MCF 10A (cell line): ENCODE measurements around the gene SRL. TPM values are rescaled to one million over a fixed set of nuclear protein-coding genes. Genes with fewer than 3 reads are reported as not detected.
"Not testable (repeated sequence)": the region's sequence is repeated elsewhere in the genome, so short reads cannot be mapped to it uniquely, and the experiment has no call there.

ENCODE experiments used
- BruUV-seq: library from RNA; stranded (reverse); fragments of 400-500 nt; replicated peaks from 2 replicates; lab custom pipeline; 2021; lab: Mats Ljungman, UMichigan
- CTCF ChIA-PET: fragments of 300-600 bp; sonication (Branson Sonifier 250); formaldehyde crosslinking; extraction: SDS; loops from one replicate; lab custom pipeline; 2021; ENCODE audit warnings: antibody characterized with exemption, inconsistent platforms; lab: Yijun Ruan, JAX
- POLR2A ChIA-PET: fragments of 300-600, 350-650 bp; sonication (Branson Sonifier 250); formaldehyde crosslinking; extraction: SDS; loops from one replicate; lab custom pipeline; 2020; ENCODE audit warnings: antibody characterized with exemption, inconsistent platforms; lab: Yijun Ruan, JAX
- DNase-seq: peaks from one replicate; pipeline ENCODE4 v3.0.0-alpha.2; 2018; ENCODE audit not compliant: unreplicated experiment
- H3K27ac Mint-ChIP-seq: one replicate; pipeline ENCODE4 v1.8.0; 2022; ENCODE audit warnings: mild to moderate bottlenecking, low read depth, mixed read lengths; ENCODE audit not compliant: unreplicated experiment
- H3K27me3 Mint-ChIP-seq: one replicate; pipeline ENCODE4 v1.8.0; 2022; ENCODE audit warnings: mixed read lengths; ENCODE audit not compliant: insufficient read depth, unreplicated experiment
- H3K36me3 Mint-ChIP-seq: one replicate; pipeline ENCODE4 v1.8.0; 2022; ENCODE audit warnings: mild to moderate bottlenecking, moderate library complexity, mixed read lengths; ENCODE audit not compliant: insufficient read depth, unreplicated experiment
- H3K4me1 Mint-ChIP-seq: one replicate; pipeline ENCODE4 v1.8.0; 2022; ENCODE audit warnings: mixed read lengths; ENCODE audit not compliant: insufficient read depth, unreplicated experiment
- H3K4me3 Mint-ChIP-seq: one replicate; pipeline ENCODE4 v1.8.0; 2022; ENCODE audit warnings: mild to moderate bottlenecking, moderate library complexity, mixed read lengths; ENCODE audit not compliant: unreplicated experiment
- H3K9me3 Mint-ChIP-seq: one replicate; pipeline ENCODE4 v1.8.0; 2022; ENCODE audit warnings: mixed read lengths; ENCODE audit not compliant: unreplicated experiment
- CTCF ChIP-seq: fragments of 200-600 bp; IDR thresholded peaks from one replicate; pipeline ENCODE4 v1.8.0; 2022; ENCODE audit warnings: antibody characterized with exemption, mild to moderate bottlenecking; ENCODE audit not compliant: unreplicated experiment
- intact Hi-C: fragments of 100-400 bp; cut with micrococcal nuclease; formaldehyde crosslinking; loops from 2 replicates; pipeline ENCODE4 v1.14.1; 2022
- total RNA-seq: library from RNA; stranded (reverse); gene quantifications from 2 replicates; pipeline ENCODE4 v1.2.3, GENCODE V29; 2022

Gene SRL
- total RNA-seq, 1 experiment from 2014 or later, result not detected

- ChIA-PET CTCF (interaction anchor here (0.7 to 1.8 kb wide), 5 partner anchors 9 to 231 kb away, joined by 3 to 10 read pairs (median 4); no protein-coding TSS in a partner anchor), POLR2A (interaction anchor here (0.8 to 1.8 kb wide), 16 partner anchors 9 to 264 kb away, joined by 3 to 43 read pairs (median 4); no protein-coding TSS in a partner anchor)
- TSS peak; percentile 45 for BruUV-seq
- peak overlapping the region; percentile 94 for H3K27ac Mint-ChIP-seq
- TF ChIP-seq CTCF, result no peak
- H3K4me3 Mint-ChIP-seq, result no peak overlapping the region
- no peaks in the 10 kb centered on the region for H3K36me3 Mint-ChIP-seq
- no peaks in the 10 kb centered on the region for H3K27me3 Mint-ChIP-seq
- peaks cover 15% of the 10 kb centered on the region for H3K4me1 Mint-ChIP-seq
- H3K9me3 Mint-ChIP-seq, result no peaks in the 10 kb centered on the region
- peak; percentile 38 for DNase-seq
- intact Hi-C loops, result no loop called here
Observed at GRCh38 chr16:4213737-4214136, 28.1 kb downstream of the SRL start.

GRCh38 chr16:4212934-4213296, 29.0 kb downstream of the SRL start:
- H3K27ac Mint-ChIP-seq, result peak overlapping the region; percentile 94
- CTCF ChIA-PET, result interaction anchor here (0.6 to 1.8 kb wide), 4 partner anchors 8 to 41 kb away, joined by 3 to 10 read pairs (median 6); no protein-coding TSS in a partner anchor
- no peak for TF ChIP-seq CTCF
- no peaks in the 10 kb centered on the region for H3K36me3 Mint-ChIP-seq
- H3K4me1 Mint-ChIP-seq, result peaks cover 15% of the 10 kb centered on the region
- H3K4me3 Mint-ChIP-seq, result no peak overlapping the region
- intact Hi-C loops, result no loop called here
- no peaks in the 10 kb centered on the region for H3K27me3 Mint-ChIP-seq
- peak; percentile 67 for DNase-seq
- POLR2A ChIA-PET, result interaction anchor here (1.4 to 1.8 kb wide), 6 partner anchors 9 to 159 kb away, joined by 5 to 43 read pairs (median 9); no protein-coding TSS in a partner anchor
- no TSS peak for BruUV-seq
- H3K9me3 Mint-ChIP-seq, result no peaks in the 10 kb centered on the region

DNA sequence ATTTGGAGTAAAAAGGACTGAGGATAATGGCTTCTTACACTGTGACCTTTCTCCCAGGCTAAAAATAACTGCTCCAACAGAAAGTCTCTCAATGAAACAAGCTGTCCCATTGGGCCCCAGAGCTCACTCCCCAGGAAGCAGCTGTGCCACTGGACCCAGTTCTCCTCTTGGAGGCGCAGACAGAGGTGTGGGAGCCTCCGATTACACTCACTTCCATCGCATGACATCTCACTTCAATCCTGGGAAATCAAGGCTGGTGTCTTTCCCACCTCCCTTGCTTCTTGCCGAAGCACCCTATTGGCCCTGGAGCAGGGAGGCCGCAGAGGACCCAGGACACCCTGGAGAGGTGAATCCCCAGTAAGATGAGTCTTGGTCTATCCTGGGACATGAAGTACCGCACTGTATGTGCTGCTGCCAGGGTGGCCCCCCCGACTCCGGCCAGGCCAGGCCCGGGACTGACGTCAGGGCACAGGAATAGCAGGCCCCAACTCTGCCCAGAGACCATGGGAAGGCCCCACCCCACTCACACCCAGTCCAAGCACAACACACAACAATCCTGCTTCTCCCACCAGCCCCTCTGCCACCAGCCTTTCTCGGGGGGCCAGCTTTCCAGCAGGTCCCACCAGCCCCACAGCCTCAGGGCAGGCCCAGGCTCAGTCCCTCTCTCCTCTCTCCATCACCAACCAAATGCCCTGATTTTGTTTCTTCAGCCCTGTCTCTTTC, 29.5 kb downstream of the SRL start:
- Mint-ChIP-seq H3K27ac (peak overlapping the region; percentile 94), H3K9me3 (no peaks in the 10 kb centered on the region), H3K36me3 (no peaks in the 10 kb centered on the region), H3K4me1 (peaks cover 15% of the 10 kb centered on the region), H3K4me3 (no peak overlapping the region), H3K27me3 (peaks cover 3% of the 10 kb centered on the region)
- BruUV-seq, result no TSS peak
- TF ChIP-seq CTCF, result no peak
- ChIA-PET CTCF (interaction anchor here (1.7 kb wide), 1 partner anchor 12 kb away, joined by 10 read pairs; no protein-coding TSS in a partner anchor), POLR2A (no interaction called here)
- intact Hi-C loops, result no loop called here
- DNase-seq, result no peak

GRCh38 chr16:4211445-4212210, 30.3 kb downstream of the SRL start:
- BruUV-seq, intact Hi-C loops, POLR2A ChIA-PET, H3K36me3 Mint-ChIP-seq, DNase-seq, H3K27ac Mint-ChIP-seq, H3K9me3 Mint-ChIP-seq, H3K4me3 Mint-ChIP-seq: not testable (repeated sequence)
- Mint-ChIP-seq H3K4me1 (peaks cover 15% of the 10 kb centered on the region), H3K27me3 (peaks cover 10% of the 10 kb centered on the region)
- CTCF ChIA-PET, result interaction anchor here (1.7 kb wide), 1 partner anchor 11 kb away, joined by 10 read pairs; no protein-coding TSS in a partner anchor
